Inflammatory macrophage treated with lipopolysaccharide for 4 hours (primary cell): ENCODE data around the gene CAMKK2.
A peak's percentile ranks its signal among the peaks of the same experiment; 100 is the strongest.
"Not testable (repeated sequence)": the region's sequence is repeated elsewhere in the genome, so short reads cannot be mapped to it uniquely, and the experiment has no call there.

Experiments
- DNase-seq: peaks from one replicate; pipeline ENCODE4 v3.0.0-alpha.2; 2020

The CAMKK2 gene

DNA sequence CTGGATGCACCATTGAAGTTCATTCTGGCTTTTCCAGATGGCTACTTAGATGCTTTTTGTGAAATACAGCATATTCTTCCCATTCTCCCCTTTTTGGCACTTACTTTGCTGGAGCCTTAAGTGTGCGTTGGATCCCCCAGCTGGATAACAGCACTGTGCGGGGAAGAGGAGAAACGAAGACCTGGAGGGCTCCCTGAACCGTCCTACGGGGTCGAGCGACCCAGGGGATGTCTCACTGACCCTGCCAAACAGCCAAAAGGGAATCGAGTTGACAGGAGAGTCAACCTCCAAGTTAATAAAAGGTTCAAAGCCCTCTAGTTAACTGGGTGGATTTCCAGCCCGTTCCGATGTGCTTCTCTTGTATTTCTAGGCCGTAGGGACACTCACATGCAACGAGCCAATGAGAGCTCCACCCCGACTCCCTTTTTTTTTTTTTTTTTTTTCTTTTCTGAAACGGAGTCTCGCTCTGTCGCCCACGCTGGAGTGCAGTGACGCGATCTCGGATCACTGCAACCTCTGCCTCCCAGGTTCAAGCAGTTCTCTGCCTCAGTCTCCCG is 1.0 kb upstream of the CAMKK2 start:
- DNase-seq: peak; percentile 74

DNA sequence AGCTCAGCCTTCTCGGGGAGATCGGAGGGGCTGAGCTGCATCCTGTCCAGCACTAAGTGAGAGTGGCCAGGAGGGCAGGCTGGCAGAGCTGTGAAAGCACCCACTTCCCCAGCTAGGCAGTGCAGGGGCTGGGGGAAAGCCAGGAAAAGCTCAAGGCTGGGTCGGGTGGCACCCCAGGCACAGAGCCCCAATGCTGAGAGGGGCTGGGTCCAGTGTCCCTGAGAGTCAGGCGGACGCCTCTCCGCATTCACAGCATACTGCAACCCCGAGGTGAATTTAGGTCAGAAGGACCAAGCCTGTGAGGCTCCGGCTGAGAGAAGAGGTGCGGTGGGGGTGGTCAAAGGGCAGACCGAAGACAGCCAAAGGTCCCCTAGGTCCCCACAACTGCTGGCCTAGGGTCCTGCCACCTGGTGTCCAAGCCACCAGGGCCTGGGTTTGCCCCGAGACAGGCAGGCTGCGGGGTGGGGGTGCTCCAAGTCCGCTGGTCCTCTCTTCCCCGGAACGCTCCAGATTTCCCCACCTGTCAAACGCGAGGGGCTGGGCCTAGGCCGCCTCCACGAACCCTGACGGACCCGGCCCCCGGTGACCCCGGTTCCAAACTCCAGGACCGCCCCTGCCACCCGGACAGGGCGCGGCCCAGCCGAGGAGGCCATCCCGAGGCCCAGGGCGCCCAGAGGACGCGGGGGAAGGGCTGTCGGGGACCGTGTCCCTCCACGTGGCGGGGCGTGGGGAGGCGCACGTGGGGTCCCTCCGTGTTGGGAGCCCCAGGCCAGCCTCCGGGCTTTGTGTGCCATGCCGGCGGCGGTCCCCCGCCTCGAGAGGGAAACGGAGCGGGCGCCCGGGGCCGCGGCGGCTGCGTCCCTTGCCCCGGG is 527 bp downstream of the CAMKK2 start:
- peak; percentile 33 for DNase-seq

DNA sequence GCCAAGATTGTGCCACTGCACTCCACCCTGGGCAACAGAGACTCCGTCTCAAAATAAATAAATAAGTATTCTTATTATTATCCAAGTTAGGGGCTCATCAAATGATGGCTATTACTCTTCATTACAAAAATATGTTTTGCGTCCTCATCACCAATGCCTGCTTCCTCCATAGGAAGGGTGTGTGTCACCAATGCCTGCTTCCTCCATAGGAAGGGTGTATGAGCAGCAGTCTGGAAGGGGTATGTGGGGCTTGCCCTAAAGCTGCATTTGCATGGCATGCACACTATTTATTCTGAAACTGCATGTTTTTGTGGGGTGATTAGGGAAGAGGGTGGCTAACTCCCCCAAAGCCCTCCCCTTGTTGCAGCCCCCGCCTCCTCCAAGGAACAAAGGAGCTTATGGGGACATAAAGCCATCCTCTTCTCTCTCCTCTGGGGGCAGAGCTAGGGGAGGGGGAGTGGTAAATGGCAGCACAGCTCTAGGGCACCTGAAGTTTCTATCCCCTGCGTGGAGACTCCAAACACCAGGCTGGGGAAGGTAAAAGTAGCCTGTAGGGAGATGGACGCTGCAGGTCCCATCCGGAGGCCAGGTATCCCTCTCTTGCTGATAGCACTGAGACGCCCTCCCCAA is 1.3 kb downstream of the CAMKK2 start:
- DNase-seq: peak; percentile 74

DNA sequence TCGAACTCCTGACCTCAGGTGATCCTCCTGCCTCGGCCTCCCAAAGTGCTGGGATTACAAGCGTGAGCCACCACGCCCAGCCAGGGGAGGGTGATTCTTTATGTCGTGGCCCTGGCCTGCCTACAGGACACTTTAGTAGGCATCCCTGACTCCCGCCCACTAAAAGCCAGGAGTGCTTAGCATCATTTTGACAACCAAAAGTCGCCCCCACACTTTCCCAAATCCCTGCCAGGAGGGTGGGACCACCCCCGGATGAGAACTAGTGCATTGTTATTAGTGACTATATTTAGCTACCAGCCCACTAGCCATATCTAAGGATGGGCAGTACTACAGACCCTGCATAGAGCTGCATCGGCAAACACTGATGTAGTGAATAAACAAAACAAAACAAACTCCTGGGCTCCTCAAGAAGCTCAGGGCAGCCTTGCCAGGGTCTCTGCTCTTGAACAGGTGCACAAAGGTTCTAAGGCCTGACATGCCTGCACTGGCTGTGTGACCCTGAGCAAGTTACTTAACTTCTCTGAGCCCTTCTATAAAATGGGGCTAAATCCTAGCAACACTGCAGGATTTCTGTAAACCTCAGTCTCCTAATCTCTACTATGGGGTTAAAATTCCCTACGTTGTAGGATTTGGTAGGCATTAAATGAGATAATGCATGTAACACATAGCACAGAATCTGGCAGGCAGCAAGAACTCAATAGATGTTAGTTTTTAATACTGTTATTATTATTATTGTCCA is 2.2 kb downstream of the CAMKK2 start:
- DNase-seq: no peak

DNA sequence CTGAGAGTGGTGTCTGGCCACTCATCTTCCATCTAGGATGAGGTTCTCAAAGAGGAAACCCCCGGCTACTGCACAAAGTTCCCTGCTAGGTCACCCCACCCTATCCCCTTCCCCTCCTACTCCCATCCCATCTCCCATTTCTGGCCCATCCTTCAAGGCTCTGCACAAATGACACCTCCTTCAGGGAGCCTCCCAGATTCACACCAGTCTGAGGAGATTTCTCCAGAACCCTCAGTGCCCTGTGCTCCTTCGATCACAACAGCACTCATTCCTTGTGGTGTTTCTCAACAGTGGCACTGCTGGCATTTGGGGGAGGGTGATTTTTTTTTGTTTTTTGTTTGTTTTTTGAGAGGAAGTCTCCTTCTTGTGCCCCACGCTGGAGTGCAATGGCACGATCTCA is 2.9 kb downstream of the CAMKK2 start:
- DNase-seq: no peak

DNA sequence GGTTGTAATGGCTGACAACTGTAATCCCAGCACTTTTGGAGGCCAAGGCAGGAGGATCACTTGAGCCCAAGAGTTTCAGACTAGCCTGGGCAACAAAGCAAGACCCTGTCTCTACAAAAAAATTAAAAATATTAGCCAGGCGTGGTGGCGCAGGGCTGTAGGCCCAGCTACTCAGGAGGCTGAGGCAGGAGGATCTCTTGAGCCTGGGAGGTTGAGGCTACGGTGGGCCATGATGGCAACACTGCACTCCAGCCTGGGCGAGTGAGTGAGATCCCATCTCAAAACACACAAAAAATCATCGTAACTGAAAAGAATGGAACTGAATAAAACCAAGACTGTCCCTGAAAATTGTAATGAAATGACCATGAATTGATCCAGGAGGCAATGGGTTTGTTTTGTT is 6.1 kb downstream of the CAMKK2 start:
- DNase-seq: no peak

DNA sequence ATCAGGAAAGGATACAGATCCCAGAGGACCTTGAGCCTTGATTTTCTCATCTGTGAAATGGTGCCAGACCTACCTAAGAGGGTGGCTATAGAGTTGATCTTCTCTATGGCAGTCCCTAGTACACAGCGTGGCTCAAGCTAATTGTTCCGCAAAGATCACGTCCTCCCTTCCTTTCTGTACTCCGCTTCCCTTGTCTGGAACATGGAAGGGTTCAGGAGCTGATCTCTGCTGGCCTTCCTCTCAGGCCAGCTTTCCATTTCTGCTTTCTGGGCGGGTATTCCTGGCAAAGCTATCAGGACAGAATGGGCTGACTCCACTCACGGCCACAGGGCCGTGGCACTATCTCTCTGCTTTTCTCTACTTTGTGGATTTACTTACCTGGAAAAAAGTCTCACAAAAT is 6.5 kb downstream of the CAMKK2 start:
- DNase-seq: no peak

DNA sequence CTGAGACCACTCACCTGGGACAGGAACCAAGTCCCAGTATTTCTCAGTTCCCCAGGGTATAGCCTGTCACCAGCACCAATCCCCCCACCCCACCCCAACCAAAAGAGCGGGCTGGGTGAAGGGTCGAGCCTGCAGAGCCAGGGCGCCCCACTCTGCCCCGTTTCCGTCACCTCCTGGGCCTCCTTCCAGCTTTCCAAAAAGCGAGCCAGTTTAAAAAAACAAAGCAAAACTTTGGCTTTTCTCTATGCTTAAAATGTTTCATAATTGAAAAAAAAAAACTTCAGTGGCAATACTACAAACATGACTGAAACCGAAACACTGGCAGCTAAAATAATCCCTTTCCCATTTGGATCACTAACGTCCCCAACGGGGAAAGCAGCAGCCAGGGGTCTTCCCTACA is 7.5 kb downstream of the CAMKK2 start:
- peak; percentile 16 for DNase-seq

DNA sequence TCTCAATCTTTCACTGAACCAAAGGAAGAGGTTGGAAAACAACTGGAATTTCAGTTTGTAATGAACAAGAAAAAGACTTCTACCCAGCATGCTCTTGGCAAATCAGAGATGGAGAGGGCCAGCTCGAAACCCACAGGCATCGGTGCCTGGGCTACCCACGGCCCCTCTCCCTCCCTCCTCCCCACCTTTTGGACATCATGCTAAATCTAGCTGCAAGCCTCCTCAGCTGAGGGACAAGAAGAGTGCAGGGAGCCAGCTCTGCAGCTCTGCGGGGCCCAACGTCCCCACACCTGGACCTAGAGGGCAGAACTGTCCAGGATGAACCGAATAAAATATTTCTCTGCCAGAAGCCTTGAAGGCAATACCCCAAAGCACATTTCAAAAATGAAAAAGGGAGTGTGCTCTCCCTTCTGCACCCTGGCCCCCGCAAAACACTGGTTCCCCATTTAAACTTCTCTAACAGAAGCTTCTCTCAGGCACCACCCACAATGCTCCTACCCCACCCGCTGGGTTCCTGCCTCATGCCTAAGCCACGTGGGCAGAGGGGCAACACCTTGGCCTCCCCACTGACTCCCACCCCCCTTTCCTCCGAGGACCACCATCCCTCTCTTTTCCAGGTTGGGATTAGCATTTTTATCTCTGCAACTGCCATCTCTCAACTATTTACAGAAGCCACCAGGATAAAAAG is 8.2 kb downstream of the CAMKK2 start:
- DNase-seq: peak; percentile 59

DNA sequence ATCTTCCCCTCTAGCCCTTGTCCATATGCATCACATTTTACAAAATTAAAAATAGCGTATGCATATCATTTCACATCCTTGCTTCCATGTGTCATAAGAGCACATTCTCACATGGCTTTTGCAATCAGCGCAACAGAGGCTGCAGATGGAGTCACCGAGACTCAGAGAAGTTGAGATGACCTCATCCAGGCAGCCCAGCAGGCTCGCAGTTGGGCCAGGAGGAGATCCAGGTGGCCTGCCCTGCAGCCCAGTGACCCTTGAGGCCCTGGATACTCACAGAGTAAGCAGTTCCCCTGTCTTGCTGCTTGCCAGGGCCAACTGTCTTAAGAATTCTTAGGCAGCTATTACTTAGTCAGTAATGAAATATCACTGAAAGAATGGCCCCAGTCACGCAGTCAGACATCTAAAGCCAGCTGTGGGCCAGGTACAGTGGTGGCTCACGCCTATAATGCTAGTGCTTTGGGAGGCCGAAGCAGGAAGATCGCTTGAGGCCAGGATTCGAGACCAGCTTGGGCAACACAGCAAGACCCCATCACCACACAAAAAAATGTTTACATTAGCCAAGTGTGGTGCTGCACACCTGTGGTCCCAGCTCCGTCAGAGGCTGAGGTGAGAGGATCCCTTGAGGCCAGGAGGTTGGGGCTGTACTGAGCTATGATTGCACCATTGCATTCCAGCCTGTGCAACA is 9.1 kb downstream of the CAMKK2 start:
- peak; percentile 94 for DNase-seq

DNA sequence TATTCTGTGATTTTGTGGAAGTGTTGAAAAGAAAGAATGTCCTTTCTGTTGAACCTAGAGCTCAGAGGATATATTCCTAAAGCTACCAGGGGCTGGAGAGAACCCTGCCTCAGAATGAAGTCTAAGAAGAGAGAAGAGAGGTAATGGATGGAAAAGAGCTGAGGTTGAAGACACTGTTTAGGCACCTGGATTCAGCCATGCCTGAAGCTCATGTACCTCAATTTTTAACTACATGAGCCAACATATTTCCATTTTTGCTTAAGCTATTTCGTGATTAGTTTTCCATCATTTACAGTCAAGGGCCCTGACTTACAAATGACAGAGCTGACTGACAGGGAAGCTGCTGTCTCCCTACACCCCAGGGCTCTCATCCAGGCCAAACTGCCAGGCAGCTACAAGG is 10.7 kb downstream of the CAMKK2 start:
- DNase-seq: no peak

DNA sequence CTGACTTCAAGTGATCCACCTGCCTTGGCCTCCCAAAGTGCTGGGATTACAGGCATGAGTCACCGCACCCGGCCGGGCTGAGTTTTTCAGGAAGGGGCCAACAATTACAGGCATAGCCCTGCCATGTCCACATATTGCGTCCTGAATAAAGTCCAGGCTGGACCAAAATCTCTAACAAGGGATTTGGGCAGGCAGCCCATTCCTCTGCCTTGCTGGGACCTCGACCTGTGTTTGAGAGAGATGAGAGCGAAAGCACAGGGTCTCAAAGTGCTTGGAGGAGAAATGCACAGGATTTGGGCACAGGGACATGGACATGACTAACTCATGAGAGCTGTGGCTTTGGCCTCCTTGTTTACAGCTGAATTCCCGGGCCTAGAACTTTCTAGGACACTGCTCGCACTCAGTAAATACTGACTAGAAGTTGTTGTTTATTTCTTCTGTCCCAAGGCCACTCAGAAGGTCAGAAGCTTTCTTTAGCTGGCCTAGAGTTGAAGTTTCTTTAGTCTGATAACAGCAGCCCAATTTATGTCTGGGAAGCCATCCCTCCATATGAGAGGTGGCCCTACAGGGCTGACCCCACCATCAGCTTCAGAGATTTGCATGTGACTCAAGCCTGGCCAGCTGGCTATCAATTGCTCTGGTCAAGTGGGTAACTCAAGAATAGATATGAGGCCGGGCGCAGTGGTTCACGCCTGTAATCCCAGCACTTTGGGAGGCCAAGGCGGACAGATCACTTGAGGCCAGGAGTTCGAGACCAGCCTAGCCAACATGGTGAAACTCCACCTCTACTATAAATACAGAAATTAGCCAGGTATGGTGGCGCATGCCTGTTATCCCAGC is 11.7 kb downstream of the CAMKK2 start:
- no peak for DNase-seq

DNA sequence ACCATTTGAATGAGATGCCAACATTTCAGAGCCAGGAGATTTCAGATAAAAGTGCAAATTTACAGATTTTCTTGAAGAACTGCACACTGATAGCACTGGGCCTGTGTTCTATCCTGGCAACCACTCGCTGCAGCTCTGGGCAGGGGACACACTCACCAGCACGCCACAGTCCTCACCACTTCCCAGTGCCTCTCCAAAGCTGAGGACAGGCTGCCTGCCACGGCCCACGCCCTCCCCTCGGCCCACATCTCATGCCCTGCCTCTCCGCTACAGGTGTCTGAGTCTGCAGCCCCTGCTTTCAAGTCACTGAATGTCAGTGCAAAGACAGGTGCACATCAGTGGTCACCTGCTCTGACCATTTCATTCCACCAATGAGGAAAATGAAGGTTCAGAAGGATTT is 12.7 kb downstream of the CAMKK2 start:
- DNase-seq: no peak

DNA sequence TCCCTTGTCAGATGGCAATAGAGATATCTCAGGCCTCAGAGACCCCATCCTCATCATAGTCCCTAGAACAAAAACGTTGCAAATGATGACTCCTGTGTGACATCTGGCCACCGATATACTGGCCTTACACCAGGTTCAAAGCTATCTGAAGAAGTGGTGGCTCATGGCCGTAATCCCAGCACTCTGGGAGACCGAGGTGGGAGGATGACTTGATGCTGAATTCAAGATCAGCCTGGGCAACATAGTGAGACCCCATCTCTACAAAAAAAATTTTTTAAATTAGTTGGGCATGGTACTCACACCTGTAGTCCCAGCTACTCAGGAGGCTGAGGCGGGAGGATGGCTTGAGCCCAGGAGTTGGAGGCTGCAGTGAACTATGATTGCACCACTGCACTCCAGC is 13.1 kb downstream of the CAMKK2 start:
- DNase-seq: no peak

DNA sequence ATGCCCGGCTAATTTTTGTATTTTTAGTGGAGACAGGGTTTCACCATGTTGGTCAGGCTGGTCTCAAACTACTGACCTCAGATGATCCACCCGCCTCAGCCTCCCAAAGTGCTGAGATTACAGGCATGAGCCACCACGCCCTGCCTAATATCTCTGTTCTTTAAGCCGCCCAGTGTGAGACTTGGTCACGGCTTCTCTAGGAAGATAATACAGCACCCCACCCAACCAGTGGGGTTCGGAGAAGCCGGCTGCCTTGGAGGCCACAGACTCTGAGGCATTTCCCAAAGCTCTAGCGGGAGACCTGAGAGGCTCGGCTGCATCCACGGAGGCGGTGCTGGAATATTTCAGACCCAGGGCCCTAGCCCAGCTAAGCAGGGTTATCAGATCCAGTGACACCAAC is 13.6 kb downstream of the CAMKK2 start:
- not testable (repeated sequence) for DNase-seq

DNA sequence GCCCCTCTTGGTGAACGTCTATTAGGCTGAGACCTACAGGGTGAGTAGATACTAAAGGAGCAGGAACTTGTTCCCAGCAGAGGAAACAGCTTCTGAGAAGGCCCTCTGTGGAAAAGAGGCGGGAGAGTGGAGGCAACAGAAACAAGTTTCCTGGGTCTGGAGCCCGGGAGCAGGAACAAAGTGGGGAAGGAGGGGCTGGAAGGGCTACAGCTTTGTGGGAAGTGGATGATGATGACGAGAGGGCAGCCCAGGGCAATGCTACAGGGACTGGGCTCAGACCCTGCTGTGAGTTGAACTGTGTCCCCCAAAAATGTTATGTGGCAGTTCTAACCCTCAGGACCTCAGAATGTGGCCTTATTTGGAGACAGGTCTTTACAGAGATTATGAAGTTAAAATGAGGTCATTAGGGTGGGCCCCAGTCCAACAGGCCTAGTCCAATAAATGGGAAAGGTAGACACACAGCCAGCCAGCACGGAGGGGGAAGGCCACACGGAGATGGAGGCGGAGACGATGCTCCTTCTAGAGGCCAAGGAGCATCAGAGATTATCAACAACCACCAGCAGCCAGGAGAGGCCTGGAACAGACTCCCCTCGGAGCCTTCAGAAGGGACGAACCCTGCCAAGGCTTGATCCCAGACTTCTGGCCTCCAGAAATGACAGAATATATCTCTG is 14.3 kb downstream of the CAMKK2 start:
- DNase-seq: no peak

DNA sequence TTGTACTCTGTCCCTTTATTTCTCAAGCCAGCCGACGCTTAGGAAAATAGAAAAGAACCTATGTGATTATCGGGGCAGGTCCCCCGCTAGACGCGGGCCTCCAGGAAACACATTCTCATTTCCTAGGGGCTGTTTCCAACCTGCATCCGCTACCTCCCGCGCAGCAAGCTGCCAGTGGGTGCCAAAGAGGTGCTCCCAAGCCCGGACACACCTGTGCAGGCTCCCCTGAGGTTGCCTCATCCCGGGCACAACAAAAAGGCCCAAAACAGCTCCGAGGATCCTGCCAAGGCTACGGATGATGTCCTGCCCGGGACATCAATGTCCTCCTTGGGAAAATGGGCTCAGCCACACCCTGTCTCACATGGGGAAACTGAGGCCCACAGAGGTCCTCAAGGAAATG is 15.4 kb downstream of the CAMKK2 start:
- DNase-seq: not testable (repeated sequence)

DNA sequence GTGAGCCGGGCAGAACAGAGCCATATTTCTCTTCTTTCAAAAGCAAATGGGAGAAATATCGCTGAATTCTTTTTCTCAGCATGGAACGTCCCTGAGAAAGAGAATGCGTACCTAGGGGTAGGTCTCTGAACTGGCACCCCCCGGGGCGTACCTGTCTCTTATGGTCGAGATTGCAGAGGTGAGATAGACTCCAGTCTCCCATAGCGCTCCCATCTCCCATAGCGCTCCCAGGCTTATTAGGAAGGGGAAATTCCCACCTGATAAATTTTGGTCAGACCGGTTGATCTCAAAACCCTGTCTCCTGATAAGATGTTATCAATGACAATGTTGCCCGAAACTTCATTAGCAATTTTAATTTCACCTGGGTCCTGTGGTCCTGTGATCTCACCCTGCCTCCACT is 16.0 kb downstream of the CAMKK2 start:
- not testable (repeated sequence) for DNase-seq

DNA sequence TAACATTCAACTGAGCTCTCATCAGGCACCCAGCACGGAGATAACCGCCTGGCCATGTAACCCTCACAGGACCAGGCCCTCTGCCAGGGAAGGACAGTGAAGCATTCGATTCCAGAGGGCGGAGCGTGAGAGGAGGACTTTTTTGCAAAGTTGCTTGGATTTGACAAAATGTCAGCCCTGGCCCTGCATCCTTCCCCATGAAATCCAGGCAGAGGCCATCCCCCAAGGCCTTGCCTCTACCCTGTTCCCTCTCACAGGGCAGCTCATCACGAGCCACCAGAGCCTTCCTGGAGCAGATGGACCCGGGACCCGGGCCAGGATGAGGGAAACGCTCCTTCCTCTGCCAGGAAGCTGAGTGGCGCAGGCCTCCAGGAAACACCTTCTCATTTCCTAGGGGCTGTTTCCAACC is 17.0 kb downstream of the CAMKK2 start:
- no peak for DNase-seq

DNA sequence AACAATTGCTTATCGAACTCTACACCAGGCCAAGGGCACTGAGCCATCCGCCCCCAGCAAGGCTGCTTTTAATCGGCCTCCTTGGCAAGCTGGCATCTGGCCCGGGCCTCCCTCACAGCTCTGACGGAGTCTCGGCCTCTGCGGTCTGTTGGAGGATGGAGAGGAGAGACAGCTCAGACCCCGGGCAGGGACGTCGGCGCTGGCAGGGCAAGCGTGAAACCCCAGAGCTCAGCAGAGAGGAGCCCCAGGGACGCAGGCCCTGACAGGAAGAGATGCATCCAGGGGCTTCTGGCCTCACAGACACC is 17.5 kb downstream of the CAMKK2 start:
- DNase-seq: no peak
